ENCODE data around the gene DVL2. TPM values are rescaled to one million over a fixed set of nuclear protein-coding genes. Genes with fewer than 3 reads are reported as not detected.
A peak's percentile ranks its signal among the peaks of the same experiment; 100 is the strongest.

Gene DVL2
- total RNA-seq, 1 experiment from 2014 or later = 82.9 TPM

GRCh38 chr17:7192271-7192937, 41.9 kb downstream of the DVL2 start:
- H3K23me2 ChIP-seq (ENCODE audit: insufficient read length, low read depth, low read length, poor library complexity, severe bottlenecking) = no peaks in the 10 kb centered on the region
- H3K27me3 ChIP-seq (ENCODE audit: insufficient read depth, low read length) = no peaks in the 10 kb centered on the region
- H3K4ac ChIP-seq (ENCODE audit: low read depth, low read length) = no peak overlapping the region
- H4K5ac ChIP-seq (ENCODE audit: insufficient read length, low read depth, low read length) = no peak overlapping the region
- Mint-ChIP-seq H3K9me3 (no peaks in the 10 kb centered on the region), H3K4me3 (no peak overlapping the region; a peak in 2 of 5 replicates), H3K36me3 (ENCODE audit: insufficient read depth in 1 of 3, low read depth in 3 of 3) (peaks cover 43 to 73% (median 60%) of the 10 kb centered on the region in 3 experiments), H3K27ac (peak overlapping the region in 2 of 3 experiments; percentile 70 to 73; a peak in 4 of 7 replicates), H3K27me3 (ENCODE audit: low read depth) (no peaks in the 10 kb centered on the region), H3K4me1 (peaks cover 0 to 6% of the 10 kb centered on the region in 2 experiments; a peak in 1 of 4 replicates)
- H3K56ac ChIP-seq (ENCODE audit: insufficient read length, low read depth, low read length) = no peak overlapping the region
- no peak overlapping the region for H2AFZ ChIP-seq (ENCODE audit: low read length)
- no peaks in the 10 kb centered on the region for H4K20me1 ChIP-seq (ENCODE audit: control insufficient read depth, insufficient read depth, insufficient read length)
- no peak overlapping the region for H2BK12ac ChIP-seq (ENCODE audit: insufficient read length, low read depth, low read length)
- H3K27ac ChIP-seq (ENCODE audit: insufficient read length, low read depth, low read length) = no peak overlapping the region
- H4K91ac ChIP-seq (ENCODE audit: insufficient read length, low read depth, low read length) = no peak overlapping the region
- H4K8ac ChIP-seq (replicated peaks; ENCODE audit: insufficient read length, low read depth, low read length) = no peak overlapping the region
- TF ChIP-seq CTCF (conservative IDR thresholded peaks at IDR 0.05) = no peak
- H3K4me2 ChIP-seq (ENCODE audit: insufficient read depth, insufficient read length, low read length) = no peak overlapping the region
- WGBS (ENCODE audit: extremely low coverage, insufficient read length, low lambda C conversion rate) = no CpG with 5 or more reads among the region's 12 CpGs
- H3K4me1 ChIP-seq (ENCODE audit: insufficient read depth, low read length) = no peaks in the 10 kb centered on the region
- H3K18ac ChIP-seq (ENCODE audit: insufficient read length, low read depth, low read length) = no peak overlapping the region
- H2BK5ac ChIP-seq (ENCODE audit: insufficient read length, low read length) = no peak overlapping the region
- no peak overlapping the region for H3K23ac ChIP-seq (ENCODE audit: insufficient read length, low read depth, low read length)
- no peak overlapping the region for H2AK5ac ChIP-seq (ENCODE audit: insufficient read length, low read length)
- H3K9ac ChIP-seq (ENCODE audit: extremely low read depth, insufficient read length, low read length) = no peak overlapping the region
- no peak overlapping the region for H2BK120ac ChIP-seq (ENCODE audit: low read depth, low read length, poor library complexity, severe bottlenecking)
- no peaks in the 10 kb centered on the region for H3K79me2 ChIP-seq (ENCODE audit: insufficient read depth, low read length)
- H2BK20ac ChIP-seq (ENCODE audit: low read depth, low read length, poor library complexity, severe bottlenecking) = no peak overlapping the region
- DNase-seq = peak; percentile 28
- H3K9me3 ChIP-seq (ENCODE audit: control insufficient read depth, low read depth, low read length) = no peaks in the 10 kb centered on the region
- H3K14ac ChIP-seq (ENCODE audit: insufficient read depth, low read length) = no peak overlapping the region
- H2BK15ac ChIP-seq (ENCODE audit: low read depth, low read length) = no peak overlapping the region
- no peak overlapping the region for H3T11ph ChIP-seq (ENCODE audit: low read length)
- H3K79me1 ChIP-seq (ENCODE audit: insufficient read depth, low read depth, low read length, poor library complexity, severe bottlenecking) = no peaks in the 10 kb centered on the region

All from H9 (cell line).